A549 treated with CpdA at 1 μM for 4 hours (cell line): ENCODE results near the gene PAGE2. TPM values are rescaled to one million over a fixed set of nuclear protein-coding genes. Genes with fewer than 3 reads are reported as not detected.

Experiments used
- total RNA-seq: library from RNA; stranded (reverse); fragments of 200-300 nt; extraction: Qiagen RNA extraction; gene quantifications from 5 replicates; pipeline ENCODE4 v1.2.3, GENCODE V29; 2022; ENCODE audit warnings: low read depth

Gene PAGE2, protein sequence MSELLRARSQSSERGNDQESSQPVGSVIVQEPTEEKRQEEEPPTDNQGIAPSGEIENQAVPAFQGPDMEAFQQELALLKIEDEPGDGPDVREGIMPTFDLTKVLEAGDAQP
- total RNA-seq = not detected in 5 replicates

GRCh38 chrX:55088795-55089489 lies at the start of gene PAGE2:
TSS of gene PAGE2 (plus strand) at chrX:55089018. CDS start at chrX:55090021, 1,003 bp downstream.

DNA sequence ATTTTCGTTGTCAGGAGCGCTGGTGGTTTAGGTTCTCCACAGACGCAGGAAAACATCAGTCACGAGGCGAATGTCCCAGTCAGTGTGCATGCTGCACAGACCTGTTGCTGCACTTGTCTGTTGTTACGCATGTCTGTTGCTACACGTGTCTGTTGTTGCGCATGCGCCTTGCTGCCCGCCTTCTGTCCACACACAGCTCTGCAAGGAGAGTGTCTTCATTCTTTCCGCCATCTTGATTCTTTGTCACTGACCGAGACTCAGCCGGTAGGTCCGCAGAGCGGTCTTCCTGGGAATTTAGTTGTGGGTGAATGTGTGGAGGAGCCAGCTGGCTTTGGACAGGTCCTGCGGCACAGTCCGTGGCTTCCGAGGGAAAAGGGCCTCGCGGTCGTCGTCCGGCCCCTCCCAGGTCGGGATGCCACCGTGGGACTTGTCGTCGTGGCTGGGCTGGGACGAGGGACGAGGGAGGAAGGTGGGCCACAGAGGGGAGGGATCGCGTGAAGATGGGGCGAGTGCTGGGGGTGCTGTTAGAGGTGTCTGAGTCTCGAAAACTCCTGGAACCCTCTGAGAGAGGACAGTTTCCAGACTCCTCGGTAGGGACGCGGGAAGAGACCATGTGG lies 13.9 kb upstream of the PAGE2 start, which contains the start of gene PAGE2B:
Gene PAGE2B, plus strand, starts transcription at position 180 of the 617 bp plus-strand sequence. CDS start 1,012 bp downstream, outside the sequence.

Other genes with a start within 250 kb of the PAGE2 start
- gene TRO, start 168.2 kb upstream of the PAGE2 start, total RNA-seq = 0.47 to 0.85 TPM (median 0.73 TPM) in 5 replicates
- 0.09 to 0.13 TPM (median 0.13 TPM) in 3 of 5 replicates, not detected in the others for gene PFKFB1, start 94.8 kb upstream of the PAGE2 start, total RNA-seq
- 31.0 to 36.1 TPM (median 33.5 TPM) in 5 replicates for gene APEX2, start 88.7 kb upstream of the PAGE2 start, total RNA-seq
- gene ALAS2, start 58.0 kb upstream of the PAGE2 start, total RNA-seq = not detected in 5 replicates
- not detected in 5 replicates for gene PAGE2B, start 14.0 kb upstream of the PAGE2 start, total RNA-seq
- gene PAGE5, start 131.3 kb downstream of the PAGE2 start, total RNA-seq = not detected in 5 replicates
- not detected in 5 replicates for gene PAGE3, start 175.9 kb downstream of the PAGE2 start, total RNA-seq